PC-3 (cell line): ENCODE measurements around the gene LRRC3. TPM values are rescaled to one million over a fixed set of nuclear protein-coding genes. Genes with fewer than 3 reads are reported as not detected.

Experiments
- ATAC-seq: fragments of 200-7000 bp; cut with Tn5 transposase; 2 replicates; pipeline ENCODE4 v1.9.1; 2020; ENCODE audit warnings: mild to moderate bottlenecking, moderate library complexity
- BruUV-seq: library from RNA; stranded (reverse); fragments of 400-500 nt; replicated peaks from 2 replicates; lab custom pipeline; 2021; lab: Mats Ljungman, UMichigan
- CTCF ChIA-PET: fragments of 300-600 bp; sonication (Branson Sonifier 250); formaldehyde crosslinking; loops from one replicate; lab custom pipeline; 2022; ENCODE audit warnings: antibody characterized with exemption; lab: Charles Lee
- POLR2A ChIA-PET: fragments of 300-600 bp; sonication (Branson Sonifier 250); formaldehyde crosslinking; loops from one replicate; lab custom pipeline; 2022; ENCODE audit warnings: antibody characterized with exemption; ENCODE audit not compliant: unreplicated experiment; lab: Charles Lee
- DNase-seq: peaks from one replicate; pipeline ENCODE4 v3.0.0-alpha.2; 2015
- H2AFZ ChIP-seq: fragments of 300-600 bp; sonication (generic); 2 replicates; pipeline ENCODE4 v1.6.0; 2016; ENCODE audit warnings: antibody characterized with exemption, low read length
- H3F3A ChIP-seq: fragments of 300-600 bp; sonication (generic); one replicate; pipeline ENCODE4 v1.6.0; 2017; ENCODE audit warnings: antibody characterized with exemption, low read length, control low read depth, mild to moderate bottlenecking; ENCODE audit not compliant: unreplicated experiment
- H3K27ac ChIP-seq: fragments of 300-600 bp; sonication (generic); 2 replicates; pipeline ENCODE4 v1.5.1; 2016; ENCODE audit warnings: mild to moderate bottlenecking, low read length
- H3K27me3 ChIP-seq: fragments of 300-600 bp; sonication (generic); 2 replicates; pipeline ENCODE4 v1.6.1; 2016; ENCODE audit warnings: low read length, mixed read lengths
- H3K36me3 ChIP-seq: fragments of 300-600 bp; sonication (generic); 2 replicates; pipeline ENCODE4 v1.6.1; 2016; ENCODE audit warnings: low read depth, mixed run types, low read length, mixed read lengths
- H3K4me1 ChIP-seq: fragments of 300-600 bp; sonication (generic); 2 replicates; pipeline ENCODE4 v1.5.1; 2016; ENCODE audit warnings: low read length; ENCODE audit not compliant: insufficient read depth
- H3K4me2 ChIP-seq: fragments of 300-600 bp; sonication (generic); 2 replicates; pipeline ENCODE4 v1.6.0; 2016; ENCODE audit warnings: low read length
- H3K4me3 ChIP-seq: fragments of 300-600 bp; sonication (generic); 2 replicates; pipeline ENCODE4 v1.5.1; 2016; ENCODE audit warnings: mild to moderate bottlenecking, low read length, mixed read lengths
- H3K79me2 ChIP-seq: fragments of 300-600 bp; sonication (generic); 2 replicates; pipeline ENCODE4 v1.6.1; 2017; ENCODE audit warnings: low read length, mixed read lengths
- H3K9ac ChIP-seq: fragments of 300-600 bp; sonication (generic); 2 replicates; pipeline ENCODE4 v1.6.0; 2016; ENCODE audit warnings: mild to moderate bottlenecking, low read length
- H3K9me2 ChIP-seq: fragments of 300-600 bp; sonication (generic); replicated peaks from 2 replicates; pipeline ENCODE4 v1.6.1; 2016; ENCODE audit warnings: mixed run types, low read length, mixed read lengths
- H3K9me3 ChIP-seq: fragments of 300-600 bp; sonication (generic); 2 replicates; pipeline ENCODE4 v1.6.1; 2016; ENCODE audit warnings: low read length, mixed read lengths
- H4K20me1 ChIP-seq: fragments of 300-600 bp; sonication (generic); 2 replicates; pipeline ENCODE4 v1.6.1; 2016; ENCODE audit warnings: low read length, mixed read lengths
- EZH2 ChIP-seq: fragments of 300-600 bp; sonication (generic); IDR thresholded peaks from one replicate; pipeline ENCODE4 v1.6.1; 2017; ENCODE audit warnings: antibody characterized with exemption, mild to moderate bottlenecking, low read length; ENCODE audit not compliant: unreplicated experiment
- EZH2phosphoT487 ChIP-seq: fragments of 300-600 bp; sonication (generic); IDR thresholded peaks from 2 replicates; pipeline ENCODE4 v1.6.1; 2018; ENCODE audit warnings: mild to moderate bottlenecking, antibody characterized with exemption, low read length, borderline replicate concordance
- intact Hi-C: fragments of 100-400 bp; cut with micrococcal nuclease; formaldehyde crosslinking; loops from 2 replicates; pipeline ENCODE4 v1.9.0; 2023
- total RNA-seq: library from RNA; depleted of rRNA; stranded (reverse); fragments of >200 nt; gene quantifications from 2 replicates; pipeline ENCODE4 v1.2.3, GENCODE V29; 2014
- TF ChIP-seq, protein P1 (sequence below): fragments of 300-600 bp; sonication (generic); conservative IDR thresholded peaks from 2 replicates; pipeline ENCODE4 v1.5.1; 2017; ENCODE audit warnings: antibody characterized with exemption, low read depth, mild to moderate bottlenecking, low read length

Gene LRRC3
- total RNA-seq, 1 experiment from 2014 or later = 3.1 TPM

DNA sequence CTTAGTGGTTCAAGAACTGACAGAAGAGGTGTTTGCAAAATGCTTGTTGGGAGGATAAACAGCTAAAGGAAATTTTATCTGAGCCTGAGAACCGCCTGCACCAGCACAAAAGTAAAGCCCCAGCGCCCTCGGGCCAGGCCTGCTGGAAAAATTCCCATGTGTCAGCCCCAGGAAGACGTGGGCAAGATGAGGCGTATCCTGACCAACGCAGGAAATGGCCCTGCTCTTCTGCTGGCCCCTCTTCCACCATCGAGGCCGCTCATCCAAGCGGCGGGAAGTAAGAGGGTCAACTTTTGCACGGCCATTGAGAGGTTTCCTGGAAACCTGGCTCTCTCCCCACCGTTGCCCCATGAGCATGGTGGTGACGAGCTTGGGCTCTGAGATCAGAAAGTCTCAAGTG is 39.6 kb downstream of the LRRC3 start:
- no TSS peak for BruUV-seq
- H3K4me3 ChIP-seq = no peak overlapping the region
- TF ChIP-seq EZH2phosphoT487 = no peak
- TF ChIP-seq EZH2 = no peak
- TF ChIP-seq, protein P1, sequence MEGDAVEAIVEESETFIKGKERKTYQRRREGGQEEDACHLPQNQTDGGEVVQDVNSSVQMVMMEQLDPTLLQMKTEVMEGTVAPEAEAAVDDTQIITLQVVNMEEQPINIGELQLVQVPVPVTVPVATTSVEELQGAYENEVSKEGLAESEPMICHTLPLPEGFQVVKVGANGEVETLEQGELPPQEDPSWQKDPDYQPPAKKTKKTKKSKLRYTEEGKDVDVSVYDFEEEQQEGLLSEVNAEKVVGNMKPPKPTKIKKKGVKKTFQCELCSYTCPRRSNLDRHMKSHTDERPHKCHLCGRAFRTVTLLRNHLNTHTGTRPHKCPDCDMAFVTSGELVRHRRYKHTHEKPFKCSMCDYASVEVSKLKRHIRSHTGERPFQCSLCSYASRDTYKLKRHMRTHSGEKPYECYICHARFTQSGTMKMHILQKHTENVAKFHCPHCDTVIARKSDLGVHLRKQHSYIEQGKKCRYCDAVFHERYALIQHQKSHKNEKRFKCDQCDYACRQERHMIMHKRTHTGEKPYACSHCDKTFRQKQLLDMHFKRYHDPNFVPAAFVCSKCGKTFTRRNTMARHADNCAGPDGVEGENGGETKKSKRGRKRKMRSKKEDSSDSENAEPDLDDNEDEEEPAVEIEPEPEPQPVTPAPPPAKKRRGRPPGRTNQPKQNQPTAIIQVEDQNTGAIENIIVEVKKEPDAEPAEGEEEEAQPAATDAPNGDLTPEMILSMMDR = no peak
- no peak overlapping the region for H3K9ac ChIP-seq
- H3F3A ChIP-seq = no peaks in the 10 kb centered on the region
- H3K9me2 ChIP-seq = no peaks in the 10 kb centered on the region
- no peak overlapping the region for H3K27ac ChIP-seq
- no peak overlapping the region for H2AFZ ChIP-seq
- no peaks in the 10 kb centered on the region for H3K79me2 ChIP-seq
- no peaks in the 10 kb centered on the region for H4K20me1 ChIP-seq
- POLR2A ChIA-PET = no interaction called here
- no peak for DNase-seq
- no peak overlapping the region for H3K4me2 ChIP-seq
- H3K4me1 ChIP-seq = no peaks in the 10 kb centered on the region
- CTCF ChIA-PET = no interaction called here
- peaks cover 17% of the 10 kb centered on the region for H3K9me3 ChIP-seq
- intact Hi-C loops = no loop called here
- peaks cover 35% of the 10 kb centered on the region for H3K27me3 ChIP-seq
- ATAC-seq = no peak
- H3K36me3 ChIP-seq = no peaks in the 10 kb centered on the region

- Histone ChIP-seq H3K36me3 (no peaks in the 10 kb centered on the region), H3K79me2 (no peaks in the 10 kb centered on the region), H3K9me2 (no peaks in the 10 kb centered on the region), H3K27ac (no peak overlapping the region), H3F3A (no peaks in the 10 kb centered on the region), H3K27me3 (peaks cover 35% of the 10 kb centered on the region), H3K4me2 (no peak overlapping the region), H4K20me1 (no peaks in the 10 kb centered on the region), H3K9me3 (peaks cover 17% of the 10 kb centered on the region), H3K4me1 (no peaks in the 10 kb centered on the region), H3K4me3 (no peak overlapping the region), H2AFZ (no peak overlapping the region), H3K9ac (no peak overlapping the region)
- intact Hi-C loops = no loop called here
- DNase-seq = no peak
- POLR2A ChIA-PET = no interaction called here
- ATAC-seq = no peak
- BruUV-seq = no TSS peak
- CTCF ChIA-PET = no interaction called here
- no peak for TF ChIP-seq EZH2phosphoT487
- TF ChIP-seq EZH2 = no peak
- TF ChIP-seq, protein P1 = no peak
These were observed 40.6 kb downstream of the LRRC3 start for GRCh38 chr21:44495611-44496563.
